ENCODE measurements around the gene SH3YL1. TPM values are rescaled to one million over a fixed set of nuclear protein-coding genes. Genes with fewer than 3 reads are reported as not detected.
A peak's percentile ranks its signal among the peaks of the same experiment; 100 is the strongest.

SH3YL1 gene
- total RNA-seq, 1 donor from 2014 or later, result 42.2 TPM

DNA sequence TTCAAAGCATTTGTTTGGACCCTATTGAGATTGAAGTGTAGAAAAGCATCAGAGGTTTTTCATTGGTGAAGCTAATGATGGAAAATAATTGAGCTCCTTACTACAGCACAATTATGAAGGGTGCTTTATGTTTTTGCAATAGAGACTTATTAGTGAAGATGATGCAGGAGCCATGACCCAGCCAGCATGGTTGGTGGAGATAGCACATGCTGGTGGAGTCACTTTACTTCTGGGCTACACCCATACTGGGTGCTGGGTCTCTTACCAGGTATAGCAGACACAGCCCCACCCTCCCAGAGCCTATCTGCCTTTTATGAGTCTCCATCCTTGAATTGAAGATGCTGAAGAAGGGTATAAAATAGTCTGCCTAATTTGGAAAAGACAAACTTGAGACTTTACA, 4.5 kb upstream of the SH3YL1 start:
- TF ChIP-seq, protein P1, sequence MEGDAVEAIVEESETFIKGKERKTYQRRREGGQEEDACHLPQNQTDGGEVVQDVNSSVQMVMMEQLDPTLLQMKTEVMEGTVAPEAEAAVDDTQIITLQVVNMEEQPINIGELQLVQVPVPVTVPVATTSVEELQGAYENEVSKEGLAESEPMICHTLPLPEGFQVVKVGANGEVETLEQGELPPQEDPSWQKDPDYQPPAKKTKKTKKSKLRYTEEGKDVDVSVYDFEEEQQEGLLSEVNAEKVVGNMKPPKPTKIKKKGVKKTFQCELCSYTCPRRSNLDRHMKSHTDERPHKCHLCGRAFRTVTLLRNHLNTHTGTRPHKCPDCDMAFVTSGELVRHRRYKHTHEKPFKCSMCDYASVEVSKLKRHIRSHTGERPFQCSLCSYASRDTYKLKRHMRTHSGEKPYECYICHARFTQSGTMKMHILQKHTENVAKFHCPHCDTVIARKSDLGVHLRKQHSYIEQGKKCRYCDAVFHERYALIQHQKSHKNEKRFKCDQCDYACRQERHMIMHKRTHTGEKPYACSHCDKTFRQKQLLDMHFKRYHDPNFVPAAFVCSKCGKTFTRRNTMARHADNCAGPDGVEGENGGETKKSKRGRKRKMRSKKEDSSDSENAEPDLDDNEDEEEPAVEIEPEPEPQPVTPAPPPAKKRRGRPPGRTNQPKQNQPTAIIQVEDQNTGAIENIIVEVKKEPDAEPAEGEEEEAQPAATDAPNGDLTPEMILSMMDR (IDR thresholded peaks at IDR 0.05), result no peak
- no peak for ATAC-seq
- Histone ChIP-seq H3K4me3 (no peak overlapping the region), H3K4me1 (peaks cover 31% of the 10 kb centered on the region), H3K27me3 (ENCODE audit: low read depth) (no peaks in the 10 kb centered on the region), H3K36me3 (peaks cover 20% of the 10 kb centered on the region), H3K9me3 (no peaks in the 10 kb centered on the region), H3K27ac (no peak overlapping the region)
- intact Hi-C loops (cut with DNase I), result no loop called here
- DNase-seq, result no peak

DNA sequence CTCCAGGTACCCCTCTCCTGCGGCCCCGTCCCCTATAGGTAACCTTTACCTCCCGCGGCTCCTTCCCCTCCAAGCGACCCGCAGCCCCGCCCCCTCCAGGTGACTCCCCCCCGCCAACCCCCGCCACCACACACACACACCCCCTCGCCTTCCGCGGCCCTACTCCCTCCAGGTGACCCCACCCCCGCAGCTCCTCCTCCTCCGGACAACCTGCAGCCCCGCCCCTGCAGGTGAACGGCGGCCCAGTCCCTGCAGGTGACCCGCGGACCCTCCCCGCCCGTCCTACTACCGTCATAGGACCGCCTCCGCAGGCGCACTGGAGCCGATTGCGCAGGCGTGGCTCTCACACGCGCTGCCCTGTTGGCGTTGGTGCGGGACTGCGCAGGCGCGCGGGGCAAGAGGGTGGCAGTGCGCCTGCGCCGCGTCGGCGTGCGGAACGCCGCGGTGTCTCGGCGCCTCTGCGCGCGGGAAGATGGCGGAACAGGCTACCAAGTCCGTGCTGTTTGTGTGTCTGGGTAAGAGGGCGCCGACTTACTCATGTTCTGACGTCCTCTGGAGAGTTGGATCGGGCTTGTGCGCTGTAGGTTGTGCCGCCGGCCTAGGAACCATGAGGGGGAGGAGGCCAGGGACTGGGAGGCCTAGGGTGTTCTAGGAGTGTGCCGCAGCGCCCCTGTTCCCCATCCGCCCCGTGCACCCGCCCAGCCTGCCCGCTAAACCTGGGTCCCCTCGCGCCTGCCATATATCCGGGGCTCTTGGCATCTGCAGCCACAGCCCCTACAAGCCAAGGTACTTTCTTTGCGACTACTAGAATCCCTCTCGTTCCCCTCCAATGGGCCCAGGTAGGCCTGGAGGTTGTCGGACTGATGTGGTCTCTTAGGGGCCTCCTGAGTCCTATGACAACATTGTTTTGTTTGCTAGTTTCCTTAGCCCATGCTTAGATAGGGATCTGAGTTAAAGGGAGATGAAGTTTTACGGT, 949 bp upstream of the SH3YL1 start, which contains the start of gene ACP1:
Gene ACP1, plus strand, starts transcription at position 455 of the 976 bp plus-strand sequence. Its CDS starts 18 bp downstream, at position 473.
- Histone ChIP-seq H3K27me3 (ENCODE audit: low read depth) (no peaks in the 10 kb centered on the region), H3K4me3 (peak within 1 kb of the TSS; percentile 84), H3K27ac (peak within 1 kb of the TSS; percentile 87), H3K36me3 (no peaks in the 10 kb centered on the region), H3K9me3 (no peaks in the 10 kb centered on the region), H3K4me1 (peaks cover 52% of the 10 kb centered on the region)
- ATAC-seq (peak; percentile 96 to 98), DNase-seq (peak; percentile 99)
- TF ChIP-seq, protein P1 (IDR thresholded peaks at IDR 0.05), result no peak
- intact Hi-C loops (cut with DNase I), result no loop called here

DNA sequence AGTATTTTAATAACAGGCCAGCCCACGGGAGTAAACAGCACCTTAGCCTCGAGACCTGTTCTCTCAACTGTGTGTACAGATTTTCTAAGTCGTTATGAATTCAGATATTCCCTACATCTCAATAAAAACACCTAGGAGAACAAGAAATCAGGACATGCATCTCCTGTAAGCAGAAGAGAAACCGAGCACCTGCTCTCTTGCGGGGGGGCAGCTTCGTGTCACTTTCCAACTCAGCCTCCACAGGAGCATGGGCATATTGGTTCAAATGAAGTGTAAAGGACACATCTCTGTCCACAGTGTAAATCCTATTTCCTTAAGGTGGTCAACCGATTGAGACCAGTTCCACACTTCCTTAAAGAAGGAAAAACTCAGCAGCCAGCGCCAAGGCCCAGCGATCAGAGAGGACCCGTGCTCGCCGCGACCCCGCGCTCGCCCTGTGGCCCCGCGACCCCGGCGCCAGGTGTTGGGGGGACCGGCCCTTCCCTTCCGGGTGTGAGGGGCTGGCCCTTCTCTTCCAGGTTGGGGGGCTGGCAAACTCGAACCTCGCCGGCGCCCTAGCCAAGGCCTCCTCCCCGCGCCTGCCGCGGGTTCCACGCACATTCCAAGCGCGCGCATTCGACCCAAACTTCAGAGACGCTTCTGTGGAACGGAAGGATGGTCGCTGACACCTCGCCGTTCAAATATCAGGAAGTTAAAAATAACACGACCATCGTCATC, 652 bp downstream of the SH3YL1 start:
- peak overlapping the region; percentile 87 for H3K27ac ChIP-seq
- no peaks in the 10 kb centered on the region for H3K36me3 ChIP-seq
- intact Hi-C loops (cut with DNase I), result no loop called here
- DNase-seq (no peak), ATAC-seq (no peak)
- H3K9me3 ChIP-seq, result no peaks in the 10 kb centered on the region
- TF ChIP-seq, protein P1 (IDR thresholded peaks at IDR 0.05), result no peak
- H3K4me1 ChIP-seq, result peaks cover 49% of the 10 kb centered on the region
- H3K27me3 ChIP-seq (ENCODE audit: low read depth), result no peaks in the 10 kb centered on the region
- peak overlapping the region; percentile 84 for H3K4me3 ChIP-seq

DNA sequence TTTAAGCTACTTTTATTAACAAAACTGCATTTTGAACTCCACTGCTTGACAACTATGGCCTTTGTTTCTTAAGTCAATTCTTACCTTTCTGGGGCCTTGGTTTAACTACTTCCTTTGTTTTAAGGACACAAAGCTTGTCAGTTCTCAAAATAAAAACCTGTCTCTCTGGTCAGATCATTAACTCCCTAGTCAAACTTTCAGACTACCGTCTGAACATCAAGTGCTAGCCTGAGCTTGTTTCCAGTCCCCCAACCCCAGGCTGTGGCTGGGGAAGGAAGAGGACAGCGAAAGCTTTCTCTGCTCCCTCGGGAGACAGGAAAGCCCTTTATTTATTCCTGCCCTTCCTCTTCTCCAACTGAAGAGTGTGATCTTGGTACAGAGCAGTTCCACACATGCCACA, 1.7 kb downstream of the SH3YL1 start:
- peak overlapping the region; percentile 84 for H3K4me3 ChIP-seq
- H3K9me3 ChIP-seq, result no peaks in the 10 kb centered on the region
- peaks cover 49% of the 10 kb centered on the region for H3K4me1 ChIP-seq

More for the DNA sequence above, 1.7 kb downstream of the SH3YL1 start:
- ATAC-seq, result no peak
- intact Hi-C loops (cut with DNase I), result no loop called here
- TF ChIP-seq, protein P1 (IDR thresholded peaks at IDR 0.05), result no peak
- Histone ChIP-seq H3K36me3 (no peaks in the 10 kb centered on the region), H3K27ac (peak overlapping the region; percentile 27), H3K27me3 (ENCODE audit: low read depth) (no peaks in the 10 kb centered on the region)
- no peak for DNase-seq

Data from lower lobe of right lung (tissue), 2 donors.